GM18873 (cell line): Measurements from ENCODE around the gene CTBP2.

ENCODE experiments used
- ATAC-seq: cut with Tn5 transposase; IDR thresholded peaks from one replicate; pipeline ENCODE4 v1.9.1; 2021; ENCODE audit warnings: mild to moderate bottlenecking, moderate library complexity, moderate number of reproducible peaks; ENCODE audit not compliant: unreplicated experiment, low FRiP score

Gene CTBP2

GRCh38 chr10:125032474-125033020, 127.8 kb downstream of the CTBP2 start:
- no peak for ATAC-seq

GRCh38 chr10:125030567-125031197, 129.7 kb downstream of the CTBP2 start:
- no peak for ATAC-seq

- no peak for ATAC-seq
Observed at GRCh38 chr10:125029584-125030242, 130.7 kb downstream of the CTBP2 start.

GRCh38 chr10:125027871-125028869, 132.2 kb downstream of the CTBP2 start:
- no peak for ATAC-seq

DNA sequence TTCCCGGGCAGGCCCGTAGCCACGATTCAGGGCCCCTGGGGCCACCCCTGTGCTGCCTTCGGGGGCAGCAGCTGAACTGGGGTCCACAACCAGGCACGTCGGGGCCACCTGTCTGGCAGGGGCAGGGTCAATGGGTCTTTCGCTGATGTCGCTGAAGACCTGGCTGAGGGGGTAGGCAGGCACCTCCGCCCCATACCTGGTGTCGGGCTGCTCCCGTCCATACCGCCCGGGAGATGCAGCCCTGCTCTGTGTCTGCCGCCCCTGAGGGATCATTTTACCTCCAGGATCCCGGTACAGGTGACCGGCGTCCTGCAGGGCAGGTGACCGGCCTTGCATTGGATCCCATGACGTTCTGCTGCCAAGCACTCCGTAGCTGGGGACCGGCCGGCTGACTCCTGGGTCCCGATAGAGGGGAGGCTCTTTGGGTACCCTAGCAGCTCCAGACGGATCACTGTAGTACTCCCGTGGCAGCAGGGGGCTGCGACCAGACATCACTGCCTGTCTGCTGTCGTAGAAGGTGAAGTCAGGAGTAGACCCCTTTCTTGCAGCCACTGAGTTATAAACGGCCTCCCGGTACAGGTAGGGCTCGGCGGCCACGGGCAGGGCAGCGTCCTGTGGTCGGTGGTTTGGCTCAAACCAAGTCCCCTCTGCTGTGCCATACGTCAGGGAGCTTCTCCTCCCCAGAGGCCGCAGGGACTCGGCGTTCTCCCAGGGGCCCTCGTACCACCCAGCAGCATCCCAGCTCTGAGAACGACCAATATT, 133.2 kb downstream of the CTBP2 start:
- ATAC-seq = no peak

DNA sequence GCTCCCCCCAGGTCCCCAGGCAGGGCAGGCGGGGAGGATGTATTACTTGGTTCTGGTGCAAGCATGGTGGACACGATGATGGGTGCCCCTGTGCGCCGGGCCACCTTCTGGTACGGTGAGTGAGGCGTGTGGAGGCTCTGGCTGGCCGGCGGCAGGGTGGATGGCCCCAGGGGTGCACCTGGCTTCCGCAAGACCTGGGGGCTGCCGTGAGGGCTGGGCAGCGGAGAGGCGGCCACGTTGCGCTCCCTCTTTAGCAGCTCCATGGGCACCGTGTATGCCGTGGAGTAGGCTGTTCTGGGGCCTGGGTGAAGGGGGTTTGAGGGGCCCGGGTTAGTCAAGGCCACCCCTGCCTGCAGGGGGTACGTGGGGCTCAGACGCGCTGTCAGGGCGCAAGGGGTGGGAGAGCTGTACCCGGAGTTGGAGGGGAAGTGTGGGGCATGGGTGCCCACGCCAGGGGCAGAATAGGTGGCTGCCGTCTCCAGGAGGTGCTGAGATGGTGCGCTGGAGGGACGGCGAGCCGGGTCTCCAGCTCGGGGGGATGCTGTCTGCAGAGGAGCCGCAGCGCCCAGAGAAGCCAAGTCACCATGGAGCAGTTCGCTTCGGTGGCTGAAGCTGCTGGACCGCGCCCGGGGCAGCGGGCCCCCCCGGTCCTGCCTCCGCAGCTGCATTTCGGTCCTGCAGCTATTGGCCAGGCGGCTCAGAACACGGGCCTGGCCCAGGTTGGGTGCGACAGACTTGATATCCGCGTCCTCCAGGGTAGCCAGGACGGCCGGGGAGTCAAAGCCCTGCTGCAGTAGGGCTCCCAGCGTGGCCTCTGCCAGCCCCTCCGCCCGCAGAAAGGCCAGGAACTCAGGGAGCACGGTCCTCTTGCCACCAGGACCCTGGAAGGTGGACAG, 134.1 kb downstream of the CTBP2 start:
- ATAC-seq = no peak

DNA sequence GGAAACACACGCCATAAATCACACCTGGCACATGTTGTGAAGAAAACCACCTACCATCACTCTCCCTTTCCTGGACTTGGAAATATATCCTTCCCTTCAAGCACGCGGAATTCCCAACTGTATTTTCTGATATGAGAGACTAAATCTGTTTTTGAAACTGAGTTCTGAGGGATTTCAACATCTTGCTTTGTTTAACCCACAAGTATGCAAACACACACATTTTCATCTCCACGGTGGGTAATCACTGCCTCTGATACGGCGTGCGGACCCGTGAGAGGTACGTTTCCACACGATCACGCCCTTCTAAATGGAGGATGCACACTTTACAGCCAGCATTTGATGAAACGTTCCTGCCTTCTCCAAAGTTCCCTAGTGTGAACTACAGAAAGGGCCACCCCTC, 135.0 kb downstream of the CTBP2 start:
- no peak for ATAC-seq

DNA sequence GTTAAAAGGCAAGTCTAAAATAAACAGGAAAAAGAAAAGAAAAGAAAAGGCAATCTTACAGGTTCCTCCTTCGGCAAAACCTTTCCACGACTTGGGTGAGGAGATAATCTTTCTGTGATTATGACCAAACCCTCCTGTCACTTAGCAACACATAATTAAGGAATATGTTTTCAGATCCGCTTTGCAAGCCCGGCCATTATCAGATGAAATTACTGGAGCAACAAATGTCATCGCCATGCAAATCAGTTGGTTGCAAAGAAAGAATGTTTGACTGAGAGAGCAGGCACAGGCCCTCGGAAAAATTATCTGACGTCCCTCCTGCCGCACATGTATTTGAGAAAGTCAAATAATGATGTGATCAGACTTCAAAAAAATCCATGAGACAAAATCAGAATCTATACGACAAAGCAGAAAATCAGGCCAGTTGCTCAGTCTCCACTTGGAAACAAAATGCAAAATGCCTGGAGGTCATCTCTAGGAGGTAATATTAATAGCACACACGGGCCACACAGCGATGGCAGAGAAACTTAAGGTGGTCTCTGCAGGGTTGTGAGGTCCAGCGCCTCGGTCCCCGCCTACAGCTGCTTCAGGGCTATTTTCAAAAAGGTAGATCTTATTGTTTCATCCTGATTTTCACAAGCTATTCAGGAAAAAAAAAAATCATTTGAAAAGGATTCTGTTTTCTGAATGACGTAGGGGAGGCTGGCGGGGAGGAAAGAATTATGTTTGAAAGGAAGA, 135.7 kb downstream of the CTBP2 start:
- no peak for ATAC-seq

DNA sequence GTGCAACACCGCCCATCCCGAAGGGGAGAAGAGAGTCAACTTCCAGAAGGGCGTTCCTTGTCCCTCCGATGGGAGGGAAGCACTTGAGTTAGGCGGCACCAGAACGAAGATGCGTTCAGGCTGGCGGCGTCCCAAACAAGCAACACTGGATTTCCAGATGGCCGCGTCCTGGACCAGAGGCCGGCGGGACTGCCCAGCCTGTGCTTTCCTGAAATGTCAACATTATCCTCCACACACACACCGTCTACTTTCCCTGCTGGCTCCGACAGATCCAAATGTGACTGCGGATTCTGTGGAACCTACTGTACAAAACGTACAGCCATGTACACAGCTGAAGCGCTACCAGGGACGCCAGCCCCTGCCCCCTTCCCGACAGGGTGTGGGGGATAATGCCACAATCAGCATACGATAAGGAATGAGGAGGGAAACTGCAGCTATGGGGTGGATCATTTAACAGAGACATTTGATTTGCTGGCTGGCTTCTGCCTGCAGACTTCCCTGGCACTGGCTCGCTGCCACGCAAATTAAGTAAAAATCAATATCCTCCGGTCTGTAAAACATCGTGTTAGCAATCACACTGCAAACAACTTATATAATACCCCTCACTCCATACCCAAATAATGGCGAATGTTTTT, 136.4 kb downstream of the CTBP2 start:
- ATAC-seq = no peak

- no peak for ATAC-seq
Observed at GRCh38 chr10:125023255-125023654, 137.1 kb downstream of the CTBP2 start.

DNA sequence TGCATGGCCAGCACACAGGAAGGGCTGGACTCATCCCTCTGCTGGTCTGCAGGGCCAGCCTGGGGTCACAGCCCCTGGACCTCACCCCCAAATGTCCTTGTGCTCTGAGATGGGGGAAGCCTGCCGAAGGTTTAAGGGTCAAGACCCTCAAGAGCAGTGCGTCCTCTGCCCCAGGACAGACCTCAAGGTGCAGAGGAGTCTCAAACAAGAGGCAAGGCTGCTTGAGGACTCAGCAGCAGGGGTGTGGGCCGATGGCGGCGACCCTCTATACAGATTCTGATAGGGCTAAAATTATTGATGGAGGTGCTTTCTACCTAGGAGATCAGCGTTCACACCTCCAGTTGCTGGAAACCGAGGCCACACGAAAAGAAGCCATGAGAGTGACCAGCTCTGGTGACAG, 137.7 kb downstream of the CTBP2 start:
- no peak for ATAC-seq

DNA sequence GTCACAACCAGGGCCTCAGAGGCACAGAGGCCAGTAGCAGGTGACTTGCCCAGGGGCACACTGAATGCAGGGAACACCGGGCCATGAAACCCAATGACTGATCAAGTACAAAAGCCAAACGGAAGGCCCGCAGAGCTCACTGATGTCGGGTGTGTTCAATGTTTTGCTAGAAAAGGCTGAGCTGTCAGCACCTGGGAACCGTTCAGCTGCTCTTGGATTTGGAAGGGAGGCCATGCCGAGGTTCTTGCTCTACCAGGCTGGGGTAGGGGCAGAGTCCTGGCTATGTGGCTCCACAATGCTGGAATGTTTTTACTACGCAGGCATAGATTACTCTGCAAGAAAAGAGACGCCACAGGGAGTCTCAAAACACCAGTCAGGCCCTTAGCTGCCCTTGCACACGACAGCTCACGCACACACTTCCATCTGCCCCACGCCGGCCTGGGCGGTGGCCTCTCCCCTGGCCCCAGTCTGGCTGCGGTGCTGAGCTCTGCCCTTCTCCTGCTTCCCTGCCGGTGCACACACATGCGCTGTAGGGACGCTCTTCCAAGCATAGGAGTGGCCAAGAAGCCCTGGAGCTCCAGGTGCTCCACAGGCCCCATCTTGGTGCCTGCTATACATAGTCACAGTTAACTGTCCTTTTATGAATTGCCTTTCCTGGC, 138.5 kb downstream of the CTBP2 start:
- ATAC-seq = no peak

- ATAC-seq = no peak
Observed at GRCh38 chr10:125020871-125021270, 139.5 kb downstream of the CTBP2 start.

DNA sequence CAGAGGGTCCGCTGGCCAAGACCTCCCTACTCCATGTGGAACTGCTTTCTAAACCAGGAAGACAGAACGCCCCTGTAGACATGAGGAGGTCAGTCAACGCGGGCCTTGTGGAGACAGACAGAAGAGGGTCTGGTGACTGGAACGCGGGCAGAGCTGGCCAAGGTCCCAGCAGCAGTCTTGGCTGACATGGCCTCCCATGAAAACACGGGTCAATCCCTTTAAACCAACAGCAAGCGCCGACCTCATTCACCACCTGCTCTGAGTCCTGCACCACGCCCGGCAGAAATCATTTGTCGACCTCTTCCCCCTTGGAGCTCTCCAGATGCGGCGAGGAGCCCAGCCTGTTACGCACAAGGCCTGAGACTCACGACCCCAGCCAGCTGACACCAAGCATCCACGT, 140.0 kb downstream of the CTBP2 start:
- ATAC-seq = no peak

GRCh38 chr10:125018576-125019143, 141.7 kb downstream of the CTBP2 start:
- no peak for ATAC-seq

DNA sequence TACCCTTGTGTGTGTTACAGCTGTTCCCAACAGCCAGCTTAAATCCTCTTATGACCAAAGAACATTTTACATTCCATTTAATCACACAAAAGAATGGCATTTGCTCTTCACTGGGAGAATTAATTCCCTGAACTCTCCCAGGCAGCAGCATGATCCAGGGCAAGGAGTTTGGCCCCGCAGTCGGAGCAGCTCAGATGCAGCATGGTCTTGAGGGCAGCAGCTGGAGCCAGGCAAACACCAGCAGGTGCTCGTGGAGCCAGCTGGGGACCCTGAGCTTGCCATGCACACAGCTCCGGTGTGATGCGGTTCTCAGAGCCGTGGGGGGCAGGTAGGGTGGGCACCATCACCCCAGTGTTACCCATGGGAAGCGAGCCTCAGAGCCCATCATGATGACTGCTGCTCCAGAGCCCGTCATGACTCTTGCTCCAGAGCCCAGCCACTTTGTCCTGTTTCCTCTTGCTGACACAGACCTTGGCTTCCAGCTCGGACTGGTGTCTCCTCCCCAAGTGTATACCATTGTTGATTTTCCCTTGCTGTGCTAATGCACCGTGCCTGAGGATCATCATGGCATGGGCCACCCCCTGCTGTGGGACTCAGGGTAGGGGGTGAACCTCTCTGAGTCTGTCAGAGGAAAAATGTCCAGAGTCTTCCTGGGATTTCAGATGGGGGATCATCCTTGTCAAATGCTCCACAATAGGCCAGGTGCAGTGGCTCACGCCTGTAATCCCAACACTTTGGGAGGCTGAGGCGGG, 142.6 kb downstream of the CTBP2 start:
- ATAC-seq = no peak
